ENCODE measurements around the gene ZRSR2.
A peak's percentile ranks its signal among the peaks of the same experiment; 100 is the strongest.

Gene ZRSR2

DNA sequence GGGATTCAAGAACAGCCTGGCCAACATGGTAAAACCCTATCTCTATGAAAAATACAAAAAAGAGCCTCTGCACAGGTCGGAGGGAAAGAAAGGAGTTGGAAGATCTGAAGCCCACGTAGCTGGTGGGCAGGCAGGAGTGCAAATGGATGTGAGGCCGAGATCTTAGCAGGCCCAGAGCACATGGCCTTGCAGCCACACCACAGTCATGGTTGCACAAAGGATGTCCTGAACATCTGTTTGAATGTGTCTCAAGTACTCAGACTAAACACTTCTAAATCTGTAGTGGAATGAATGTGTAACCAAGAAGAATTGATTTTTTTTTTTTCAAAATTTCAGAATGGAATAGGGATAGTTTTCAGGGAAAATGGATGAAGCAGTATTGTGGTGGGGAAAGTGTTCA is 41.4 kb upstream of the ZRSR2 start:
- H3K4me1 Mint-ChIP-seq: peaks cover 44% of the 10 kb centered on the region
- peaks cover 29% of the 10 kb centered on the region for H3K36me3 Mint-ChIP-seq (ENCODE audit: low read depth)
- no peaks in the 10 kb centered on the region for H3K9me3 Mint-ChIP-seq
- TF ChIP-seq, protein P1, sequence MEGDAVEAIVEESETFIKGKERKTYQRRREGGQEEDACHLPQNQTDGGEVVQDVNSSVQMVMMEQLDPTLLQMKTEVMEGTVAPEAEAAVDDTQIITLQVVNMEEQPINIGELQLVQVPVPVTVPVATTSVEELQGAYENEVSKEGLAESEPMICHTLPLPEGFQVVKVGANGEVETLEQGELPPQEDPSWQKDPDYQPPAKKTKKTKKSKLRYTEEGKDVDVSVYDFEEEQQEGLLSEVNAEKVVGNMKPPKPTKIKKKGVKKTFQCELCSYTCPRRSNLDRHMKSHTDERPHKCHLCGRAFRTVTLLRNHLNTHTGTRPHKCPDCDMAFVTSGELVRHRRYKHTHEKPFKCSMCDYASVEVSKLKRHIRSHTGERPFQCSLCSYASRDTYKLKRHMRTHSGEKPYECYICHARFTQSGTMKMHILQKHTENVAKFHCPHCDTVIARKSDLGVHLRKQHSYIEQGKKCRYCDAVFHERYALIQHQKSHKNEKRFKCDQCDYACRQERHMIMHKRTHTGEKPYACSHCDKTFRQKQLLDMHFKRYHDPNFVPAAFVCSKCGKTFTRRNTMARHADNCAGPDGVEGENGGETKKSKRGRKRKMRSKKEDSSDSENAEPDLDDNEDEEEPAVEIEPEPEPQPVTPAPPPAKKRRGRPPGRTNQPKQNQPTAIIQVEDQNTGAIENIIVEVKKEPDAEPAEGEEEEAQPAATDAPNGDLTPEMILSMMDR (IDR thresholded peaks at IDR 0.05): no peak
- no peak overlapping the region for H3K4me3 Mint-ChIP-seq
- peaks cover 7% of the 10 kb centered on the region for H3K27me3 Mint-ChIP-seq (ENCODE audit: low read depth, poor library complexity)
- H3K27ac Mint-ChIP-seq: no peak overlapping the region
- DNase-seq: no peak

DNA sequence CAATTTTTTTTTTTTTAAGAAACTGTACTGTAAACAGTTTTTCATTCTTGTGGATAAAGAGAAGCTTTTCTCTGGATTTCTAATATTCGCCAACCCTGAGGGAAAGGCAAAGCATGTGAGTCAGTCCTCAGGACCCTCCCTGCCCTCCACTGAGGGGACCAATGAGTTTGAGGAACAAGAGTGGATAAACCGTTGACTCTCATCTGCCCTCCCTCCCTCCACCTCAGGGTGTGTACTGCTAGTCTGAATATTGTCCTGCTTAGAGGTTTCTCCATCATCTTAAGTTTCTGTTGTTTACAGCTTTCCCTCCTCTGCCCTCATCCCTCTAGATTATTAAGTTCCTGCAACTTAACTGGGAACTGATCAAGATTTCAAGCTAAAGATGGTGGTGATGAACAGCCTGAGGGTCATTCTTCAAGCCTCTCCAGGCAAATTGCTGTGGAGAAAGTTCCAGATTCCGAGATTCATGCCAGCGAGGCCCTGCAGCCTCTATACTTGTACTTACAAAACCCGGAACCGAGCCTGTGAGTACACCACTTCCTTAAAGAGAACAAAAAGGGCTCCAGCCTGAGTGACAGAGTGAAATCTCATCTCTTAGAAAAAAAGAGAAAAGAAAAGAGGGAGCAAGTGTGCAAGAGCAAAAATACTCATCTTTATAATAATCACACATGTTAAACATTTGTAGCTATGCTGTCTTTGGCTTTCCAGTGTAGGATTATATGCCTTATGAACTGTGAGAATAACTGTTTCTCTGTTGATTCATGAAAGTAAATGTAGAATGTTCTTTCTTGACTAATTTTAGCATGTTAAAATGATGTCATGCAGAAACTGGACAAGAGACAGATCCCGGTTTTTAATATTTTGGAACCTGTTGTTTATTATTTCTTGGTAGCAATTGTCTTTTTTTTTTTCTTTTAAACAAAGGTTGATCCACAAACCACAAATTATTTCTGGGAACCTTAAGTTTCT is 40.4 kb upstream of the ZRSR2 start:
- Mint-ChIP-seq H3K36me3 (ENCODE audit: low read depth) (peaks cover 24% of the 10 kb centered on the region), H3K4me1 (peaks cover 34% of the 10 kb centered on the region), H3K4me3 (no peak overlapping the region), H3K27me3 (ENCODE audit: low read depth, poor library complexity) (peaks cover 7% of the 10 kb centered on the region), H3K9me3 (no peaks in the 10 kb centered on the region), H3K27ac (peak overlapping the region; percentile 74)
- DNase-seq: no peak
- TF ChIP-seq, protein P1 (IDR thresholded peaks at IDR 0.05): no peak

DNA sequence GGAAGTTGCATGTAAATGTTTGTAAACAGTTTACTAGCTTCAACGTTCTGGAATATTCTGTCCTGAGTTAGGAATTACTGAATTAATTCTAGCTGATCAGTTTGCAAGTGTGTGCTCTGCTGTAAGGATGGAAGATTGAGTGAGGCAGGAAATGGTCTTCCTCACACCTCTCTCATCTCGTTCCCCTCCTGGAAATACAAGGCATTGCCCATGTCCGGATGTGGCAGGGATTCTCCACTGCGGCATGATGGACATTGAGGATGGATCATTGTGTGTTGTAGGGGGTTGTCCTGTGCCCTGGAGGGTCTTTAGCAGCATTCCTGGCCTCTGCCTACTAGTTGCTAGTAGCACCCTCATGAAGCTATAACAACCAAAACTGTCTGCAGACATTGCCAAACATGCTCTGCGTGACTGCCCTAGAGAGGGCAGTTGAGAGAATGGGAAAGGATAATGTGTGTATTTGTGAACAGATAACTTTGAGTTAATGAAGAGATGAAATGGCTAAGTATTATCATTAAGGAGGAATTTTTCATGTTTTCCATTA is 39.6 kb upstream of the ZRSR2 start:
- DNase-seq: no peak
- Mint-ChIP-seq H3K9me3 (no peaks in the 10 kb centered on the region), H3K36me3 (ENCODE audit: low read depth) (peaks cover 18% of the 10 kb centered on the region), H3K4me3 (no peak overlapping the region), H3K4me1 (peaks cover 34% of the 10 kb centered on the region), H3K27me3 (ENCODE audit: low read depth, poor library complexity) (peaks cover 7% of the 10 kb centered on the region), H3K27ac (peak overlapping the region; percentile 64)
- TF ChIP-seq, protein P1 (IDR thresholded peaks at IDR 0.05): no peak

DNA sequence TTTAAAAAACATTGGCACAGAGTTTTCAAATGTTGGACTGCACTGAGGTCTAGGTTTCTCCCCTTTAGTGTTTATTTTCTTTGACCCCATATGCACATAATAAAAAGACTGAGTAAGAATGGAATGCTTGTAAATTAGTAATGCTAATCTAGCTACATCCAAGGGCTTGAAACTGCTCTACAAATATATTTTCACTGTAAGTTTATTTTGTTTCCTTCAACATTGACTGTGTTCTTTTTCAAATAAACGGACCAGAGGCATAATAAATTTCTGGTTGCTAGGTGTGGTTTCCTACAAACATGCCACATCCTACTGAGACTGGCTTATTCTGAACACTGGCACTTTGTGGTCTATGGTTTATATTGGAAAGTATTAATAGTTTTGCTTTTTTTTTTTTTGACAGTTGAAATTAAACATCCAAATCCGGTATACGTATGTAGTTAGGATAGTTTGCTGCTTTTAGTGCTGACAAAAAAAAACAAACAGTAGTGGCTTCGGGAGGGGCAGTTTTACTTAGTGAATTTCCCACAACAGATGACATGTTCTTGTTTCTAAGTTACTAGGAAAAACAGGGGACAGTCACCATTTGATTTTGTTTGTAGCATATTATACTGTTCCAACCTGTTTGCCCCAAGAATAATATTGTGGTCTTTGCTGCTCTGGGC is 39.0 kb upstream of the ZRSR2 start:
- Mint-ChIP-seq H3K4me3 (no peak overlapping the region), H3K36me3 (ENCODE audit: low read depth) (peaks cover 18% of the 10 kb centered on the region), H3K27ac (peak overlapping the region; percentile 64), H3K4me1 (peaks cover 34% of the 10 kb centered on the region), H3K9me3 (no peaks in the 10 kb centered on the region), H3K27me3 (ENCODE audit: low read depth, poor library complexity) (peaks cover 7% of the 10 kb centered on the region)
- no peak for DNase-seq
- TF ChIP-seq, protein P1 (IDR thresholded peaks at IDR 0.05): no peak

DNA sequence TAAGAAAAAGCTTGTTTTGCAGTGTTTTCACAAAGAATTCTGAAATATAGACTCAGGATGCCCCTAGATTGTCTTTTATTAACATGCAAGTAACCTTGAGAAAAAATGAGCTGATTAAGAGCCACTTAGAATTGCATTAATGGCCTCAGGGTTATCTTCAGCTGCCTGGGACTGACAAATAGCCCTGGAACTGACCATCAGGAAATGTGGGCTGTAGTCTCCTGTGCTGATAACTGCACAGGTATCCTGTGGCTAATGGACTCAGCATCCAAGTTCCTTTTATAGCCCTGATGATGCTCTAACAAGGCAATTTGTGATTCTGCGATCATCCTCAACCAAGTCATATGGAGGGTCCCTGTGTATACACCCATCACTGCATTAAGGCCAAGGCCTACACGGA is 35.2 kb upstream of the ZRSR2 start:
- Mint-ChIP-seq H3K4me3 (no peak overlapping the region), H3K9me3 (no peaks in the 10 kb centered on the region), H3K27me3 (ENCODE audit: low read depth, poor library complexity) (no peaks in the 10 kb centered on the region), H3K4me1 (peaks cover 17% of the 10 kb centered on the region), H3K36me3 (ENCODE audit: low read depth) (peaks cover 18% of the 10 kb centered on the region), H3K27ac (no peak overlapping the region)
- TF ChIP-seq, protein P1 (IDR thresholded peaks at IDR 0.05): no peak
- no peak for DNase-seq

Data from nephron progenitor cell (in vitro differentiated cells).